B cell (primary cell): Measurements from ENCODE around the gene TBC1D22A.

Experiments
- EZH2 ChIP-seq: IDR thresholded peaks from 2 replicates; pipeline ENCODE4 v1.6.1; 2012; ENCODE audit warnings: borderline replicate concordance, low read depth, mild to moderate bottlenecking, moderate library complexity, low read length; ENCODE audit not compliant: insufficient read depth, poor library complexity, severe bottlenecking
- TF ChIP-seq, protein P1 (sequence below): fragments of 200-600 bp; IDR thresholded peaks from one replicate; pipeline ENCODE4 v1.8.0; 2022; ENCODE audit warnings: antibody characterized with exemption, mild to moderate bottlenecking

DNA sequence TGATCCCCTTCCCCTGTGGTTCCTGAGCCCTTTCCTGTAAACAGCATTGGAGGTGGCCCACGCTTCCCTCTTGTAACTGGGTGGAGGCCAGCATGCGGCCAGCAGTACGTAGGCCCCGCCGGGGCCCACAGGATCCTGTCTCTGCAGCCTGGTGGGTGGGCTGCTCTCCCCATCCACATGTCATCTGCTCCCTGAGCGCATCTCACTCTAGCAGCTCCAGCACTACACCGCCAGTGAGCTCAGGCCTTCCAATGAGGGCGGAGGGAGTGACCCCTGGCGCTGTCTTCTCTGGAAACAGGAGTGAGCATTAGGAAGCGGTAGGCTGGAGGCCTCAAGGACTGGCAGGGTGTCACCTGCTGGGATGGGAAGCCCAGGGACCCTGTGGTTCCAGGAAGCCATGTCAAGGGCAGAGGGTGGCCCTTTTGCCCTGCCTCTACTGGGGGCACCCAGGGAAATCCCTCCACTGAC is 363.9 kb downstream of the TBC1D22A start:
- TF ChIP-seq, protein P1, sequence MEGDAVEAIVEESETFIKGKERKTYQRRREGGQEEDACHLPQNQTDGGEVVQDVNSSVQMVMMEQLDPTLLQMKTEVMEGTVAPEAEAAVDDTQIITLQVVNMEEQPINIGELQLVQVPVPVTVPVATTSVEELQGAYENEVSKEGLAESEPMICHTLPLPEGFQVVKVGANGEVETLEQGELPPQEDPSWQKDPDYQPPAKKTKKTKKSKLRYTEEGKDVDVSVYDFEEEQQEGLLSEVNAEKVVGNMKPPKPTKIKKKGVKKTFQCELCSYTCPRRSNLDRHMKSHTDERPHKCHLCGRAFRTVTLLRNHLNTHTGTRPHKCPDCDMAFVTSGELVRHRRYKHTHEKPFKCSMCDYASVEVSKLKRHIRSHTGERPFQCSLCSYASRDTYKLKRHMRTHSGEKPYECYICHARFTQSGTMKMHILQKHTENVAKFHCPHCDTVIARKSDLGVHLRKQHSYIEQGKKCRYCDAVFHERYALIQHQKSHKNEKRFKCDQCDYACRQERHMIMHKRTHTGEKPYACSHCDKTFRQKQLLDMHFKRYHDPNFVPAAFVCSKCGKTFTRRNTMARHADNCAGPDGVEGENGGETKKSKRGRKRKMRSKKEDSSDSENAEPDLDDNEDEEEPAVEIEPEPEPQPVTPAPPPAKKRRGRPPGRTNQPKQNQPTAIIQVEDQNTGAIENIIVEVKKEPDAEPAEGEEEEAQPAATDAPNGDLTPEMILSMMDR, result no peak
- TF ChIP-seq EZH2, result no peak
